HG03175 (cell line): ENCODE results near the gene MAN1A1.

Experiments
- ATAC-seq: cut with Tn5 transposase; IDR thresholded peaks from one replicate; pipeline ENCODE4 v1.9.1; 2021; ENCODE audit warnings: mild to moderate bottlenecking, moderate library complexity; ENCODE audit not compliant: unreplicated experiment

Gene MAN1A1

DNA sequence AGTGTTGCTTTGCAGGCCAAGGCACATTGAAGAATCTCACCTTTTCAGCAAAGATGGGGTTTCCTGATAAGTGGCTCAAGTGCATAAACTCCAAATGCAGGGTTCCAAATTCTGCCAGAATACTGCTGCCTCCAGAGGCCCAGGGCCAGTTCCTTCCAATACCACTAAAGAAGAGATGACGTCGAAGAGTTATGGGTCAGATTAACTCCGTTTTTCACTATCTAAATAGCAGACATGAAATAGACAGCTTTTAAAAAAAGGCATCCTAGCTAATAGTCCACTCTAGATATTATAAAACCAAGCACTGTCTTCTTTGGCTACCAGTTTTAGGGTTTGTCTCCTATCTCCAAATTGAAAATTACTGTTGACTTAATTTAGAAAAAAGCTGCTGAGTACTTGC, 144.8 kb downstream of the MAN1A1 start:
- ATAC-seq = no peak

DNA sequence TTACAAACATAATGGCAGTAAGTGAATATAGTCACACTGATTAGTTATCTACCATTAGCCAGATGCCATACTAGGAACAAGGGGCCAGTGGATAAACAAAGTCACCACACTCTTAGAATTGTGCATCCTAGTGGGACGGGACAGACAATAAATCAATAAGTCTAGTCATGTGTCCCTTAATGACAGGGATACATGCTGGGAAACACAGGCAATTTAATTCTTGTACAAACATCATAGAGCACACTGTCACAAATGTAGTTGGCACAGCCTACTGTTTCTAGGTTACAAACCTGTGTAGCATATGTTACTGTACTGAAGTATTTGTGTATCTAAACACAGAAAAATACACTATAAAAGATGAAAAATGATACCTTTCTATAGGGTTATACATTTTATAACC, 148.1 kb downstream of the MAN1A1 start:
- ATAC-seq = no peak

- ATAC-seq = no peak
These were observed 148.9 kb downstream of the MAN1A1 start for GRCh38 chr6:119200512-119201175.

- ATAC-seq = no peak
These were observed 152.3 kb downstream of the MAN1A1 start for GRCh38 chr6:119197271-119197670.

- ATAC-seq = no peak
These were observed 152.8 kb downstream of the MAN1A1 start for GRCh38 chr6:119196715-119197114.

- no peak for ATAC-seq
These were observed 153.7 kb downstream of the MAN1A1 start for GRCh38 chr6:119195848-119196247.

GRCh38 chr6:119195204-119195603, 154.4 kb downstream of the MAN1A1 start:
- ATAC-seq = no peak

GRCh38 chr6:119193707-119194106, 155.9 kb downstream of the MAN1A1 start:
- no peak for ATAC-seq

DNA sequence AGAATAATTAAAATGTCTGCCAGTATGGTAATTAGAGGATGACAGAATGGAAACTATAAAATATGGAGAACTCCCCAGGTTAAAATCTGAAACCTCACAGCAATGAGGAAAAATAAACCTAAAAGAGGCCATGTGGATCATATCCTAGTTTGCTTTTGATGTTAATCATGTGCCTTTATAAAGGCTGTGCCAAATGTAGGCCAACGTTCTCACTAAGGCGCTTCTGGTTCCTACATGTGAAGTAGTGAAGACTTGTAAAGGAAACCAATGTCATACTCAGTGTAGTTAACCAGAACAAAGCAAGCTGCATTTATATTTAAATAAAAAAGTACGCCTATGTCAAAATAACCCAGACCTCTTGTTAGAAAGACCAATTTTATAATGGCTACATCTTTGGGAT, 157.4 kb downstream of the MAN1A1 start:
- ATAC-seq = no peak

- ATAC-seq = no peak
These were observed 159.4 kb downstream of the MAN1A1 start for GRCh38 chr6:119190176-119190575.

DNA sequence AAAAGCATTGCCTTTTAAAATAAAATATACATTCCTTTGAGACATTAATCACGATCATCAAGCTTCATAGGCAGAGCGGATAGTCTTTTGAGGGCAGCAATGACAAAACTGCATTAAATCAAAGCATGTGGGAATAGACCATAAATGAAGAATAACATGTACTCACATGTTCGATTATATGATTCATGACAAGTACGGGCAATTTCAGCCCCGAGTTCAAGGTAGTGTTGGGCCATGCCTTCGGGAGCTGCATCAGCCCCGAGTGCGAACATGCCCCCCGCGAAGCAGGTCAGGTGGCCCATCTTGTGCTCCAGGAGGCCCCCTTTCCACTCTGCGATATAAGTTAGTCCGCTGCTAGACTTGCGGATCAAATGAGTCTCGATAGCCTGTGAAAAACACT, 160.1 kb downstream of the MAN1A1 start:
- ATAC-seq = no peak

DNA sequence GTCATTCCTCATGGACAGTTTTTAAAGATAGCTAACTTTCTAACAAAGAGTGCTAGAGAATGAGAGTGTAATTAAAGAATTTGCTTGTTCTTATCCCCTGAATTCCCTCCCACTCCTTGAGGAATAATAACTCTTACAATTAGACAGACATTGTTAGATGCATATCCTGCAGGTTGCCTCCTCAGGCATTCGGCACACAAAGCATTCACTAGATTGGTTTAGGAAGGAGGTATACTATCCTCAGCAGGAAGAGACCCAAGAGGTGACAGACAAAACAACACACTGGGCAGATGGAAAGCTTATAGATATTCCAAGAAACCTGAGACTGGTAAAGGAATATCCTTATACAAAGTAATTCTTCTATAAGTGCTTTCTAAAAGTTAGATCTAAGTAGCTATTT, 162.0 kb downstream of the MAN1A1 start:
- ATAC-seq = no peak

GRCh38 chr6:119186490-119186889, 163.1 kb downstream of the MAN1A1 start:
- ATAC-seq = no peak

GRCh38 chr6:119184008-119184648, 165.4 kb downstream of the MAN1A1 start:
- no peak for ATAC-seq

GRCh38 chr6:119183457-119183856, 166.1 kb downstream of the MAN1A1 start:
- no peak for ATAC-seq

GRCh38 chr6:119182875-119183274, 166.7 kb downstream of the MAN1A1 start:
- ATAC-seq = no peak

DNA sequence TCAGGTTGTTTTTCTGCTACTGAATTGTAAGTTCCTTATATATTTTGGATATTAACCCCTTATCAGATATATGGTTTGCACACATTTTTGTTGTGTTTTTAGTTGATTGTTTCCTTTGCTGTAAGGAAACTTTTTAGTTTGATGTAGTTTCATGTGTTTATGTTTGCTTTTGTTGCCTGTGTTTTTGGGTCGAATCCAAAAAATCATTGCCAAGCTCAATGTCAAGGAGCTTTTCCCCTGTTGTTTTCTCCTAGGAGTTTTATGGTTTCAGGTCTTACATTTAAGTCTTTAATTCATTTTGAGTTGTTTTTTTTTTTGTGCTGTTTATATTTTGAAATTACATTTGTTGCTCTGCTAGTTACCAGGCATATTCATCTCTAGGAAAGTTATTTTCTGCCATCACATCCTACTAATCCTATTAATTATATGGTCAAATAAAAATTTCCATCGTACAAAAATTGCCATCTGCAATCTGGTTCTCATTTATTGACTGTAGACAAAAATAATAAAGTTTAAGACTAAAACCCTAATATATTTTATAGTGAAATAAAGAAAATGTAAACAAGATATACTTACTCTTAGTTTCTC, 167.3 kb downstream of the MAN1A1 start:
- no peak for ATAC-seq

DNA sequence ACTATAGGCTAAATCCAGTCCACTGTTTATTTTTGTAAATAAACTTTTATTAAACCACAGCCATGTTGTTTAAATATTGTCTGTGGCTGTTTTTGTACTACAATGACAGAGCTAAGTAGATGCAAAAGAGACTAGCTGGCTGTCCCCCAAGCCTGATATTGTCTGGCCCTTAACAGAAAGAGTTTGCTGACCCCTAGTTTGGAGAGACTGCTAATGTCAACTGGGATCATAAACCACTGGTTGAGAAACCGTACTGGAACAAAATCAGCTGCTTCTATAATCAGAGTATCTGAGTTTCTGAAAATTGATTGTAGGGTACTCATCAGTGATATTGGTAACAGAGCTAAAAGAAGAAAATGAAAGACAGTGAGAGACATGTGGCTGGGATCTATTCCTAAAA, 168.5 kb downstream of the MAN1A1 start:
- no peak for ATAC-seq

- ATAC-seq = no peak
These were observed 169.7 kb downstream of the MAN1A1 start for GRCh38 chr6:119179842-119180241.

DNA sequence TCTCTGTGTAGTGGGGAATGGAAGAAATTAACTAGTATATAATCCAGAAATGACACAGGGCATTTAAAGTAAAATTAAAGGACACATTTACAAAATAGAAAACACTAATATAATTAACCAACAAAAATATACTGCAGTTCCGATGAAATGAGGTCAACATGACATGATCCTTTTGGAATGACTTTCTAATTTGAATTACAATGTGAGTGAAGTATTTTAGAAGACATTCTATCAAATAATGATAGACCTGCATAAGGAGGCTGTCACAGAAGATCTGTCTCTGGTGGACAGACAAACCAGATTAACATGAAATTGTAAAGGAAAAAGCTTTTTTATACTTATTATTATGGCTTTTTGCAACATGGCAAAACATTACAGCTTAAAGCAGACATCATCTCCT, 170.5 kb downstream of the MAN1A1 start:
- ATAC-seq = no peak

GRCh38 chr6:119176445-119176844, 173.1 kb downstream of the MAN1A1 start:
- ATAC-seq = no peak
